ENCODE measurements around the gene CMTR1.

DNA sequence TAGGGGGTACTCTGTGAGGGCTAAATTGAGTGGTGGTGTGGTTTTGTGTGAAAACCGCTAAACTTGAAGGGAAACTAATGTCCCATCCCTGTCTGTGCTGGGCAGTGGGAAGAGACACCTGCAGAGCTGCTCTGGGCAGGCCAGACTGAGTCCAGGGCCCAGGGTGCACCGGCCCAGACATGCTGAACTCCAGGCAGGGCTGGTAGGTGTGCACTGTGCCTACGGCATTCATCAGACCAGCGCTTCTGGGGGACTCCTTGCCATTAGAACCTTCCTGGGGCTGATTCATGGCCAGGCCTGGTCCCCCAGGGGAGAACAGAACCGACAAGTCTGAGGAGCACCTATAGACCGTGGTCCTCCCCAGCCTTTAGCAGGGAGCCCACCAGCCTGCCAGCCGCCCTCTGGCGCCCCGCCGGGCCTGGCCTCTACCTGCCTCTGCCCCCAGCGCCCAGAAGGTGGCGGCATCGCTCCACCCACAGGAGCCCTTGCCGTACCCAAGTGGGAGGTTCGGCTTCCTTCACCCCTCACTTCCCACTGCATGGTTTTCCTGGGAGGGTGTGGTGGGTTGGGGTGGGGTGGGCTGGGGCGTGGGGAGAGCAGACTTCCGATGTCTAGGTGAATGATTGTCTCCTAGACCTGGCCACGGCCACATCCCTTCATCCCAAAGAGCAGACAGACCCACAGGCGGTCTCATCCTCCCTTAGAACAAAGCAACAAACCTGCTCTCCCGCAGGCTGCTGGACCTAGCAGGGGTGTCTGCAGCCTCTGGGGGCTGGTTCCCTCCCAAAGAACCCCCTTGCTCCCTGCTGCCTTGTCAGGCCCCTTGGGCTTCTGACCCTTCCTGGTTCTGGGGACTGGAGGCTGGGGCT lies 51.1 kb downstream of the CMTR1 start:
- TF ChIP-seq, protein P1, sequence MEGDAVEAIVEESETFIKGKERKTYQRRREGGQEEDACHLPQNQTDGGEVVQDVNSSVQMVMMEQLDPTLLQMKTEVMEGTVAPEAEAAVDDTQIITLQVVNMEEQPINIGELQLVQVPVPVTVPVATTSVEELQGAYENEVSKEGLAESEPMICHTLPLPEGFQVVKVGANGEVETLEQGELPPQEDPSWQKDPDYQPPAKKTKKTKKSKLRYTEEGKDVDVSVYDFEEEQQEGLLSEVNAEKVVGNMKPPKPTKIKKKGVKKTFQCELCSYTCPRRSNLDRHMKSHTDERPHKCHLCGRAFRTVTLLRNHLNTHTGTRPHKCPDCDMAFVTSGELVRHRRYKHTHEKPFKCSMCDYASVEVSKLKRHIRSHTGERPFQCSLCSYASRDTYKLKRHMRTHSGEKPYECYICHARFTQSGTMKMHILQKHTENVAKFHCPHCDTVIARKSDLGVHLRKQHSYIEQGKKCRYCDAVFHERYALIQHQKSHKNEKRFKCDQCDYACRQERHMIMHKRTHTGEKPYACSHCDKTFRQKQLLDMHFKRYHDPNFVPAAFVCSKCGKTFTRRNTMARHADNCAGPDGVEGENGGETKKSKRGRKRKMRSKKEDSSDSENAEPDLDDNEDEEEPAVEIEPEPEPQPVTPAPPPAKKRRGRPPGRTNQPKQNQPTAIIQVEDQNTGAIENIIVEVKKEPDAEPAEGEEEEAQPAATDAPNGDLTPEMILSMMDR (IDR thresholded peaks at IDR 0.05): peak; percentile 82
- TF ChIP-seq ZFX (IDR thresholded peaks at IDR 0.05; ENCODE audit: borderline replicate concordance): no peak

Measured in 22Rv1 (cell line).